Gastroesophageal sphincter (tissue), 4 donors: ENCODE data around the gene PEX10. TPM values are rescaled to one million over a fixed set of nuclear protein-coding genes. Genes with fewer than 3 reads are reported as not detected.

Experiments
- ATAC-seq: fragments of 150-250 bp; one replicate; pipeline ENCODE4 v1.9.1; 2016; ENCODE audit warnings: mild to moderate bottlenecking, moderate library complexity
- H3K27ac ChIP-seq, 4 donors: fragments of 200-600 bp; sonication (generic) in 3 of 4; 1 replicate in 3 of 4; 2 replicates in 1 of 4; pipeline ENCODE4 v1.5.1; 2016 to 2019
- H3K27me3 ChIP-seq: fragments of 200-600 bp; sonication (generic); one replicate; pipeline ENCODE4 v1.5.1; 2019
- H3K36me3 ChIP-seq, 2 donors: fragments of 200-600 bp; sonication (generic); one replicate each; pipeline ENCODE4 v1.5.1; 2019; ENCODE audit warnings: control low read depth in 1 of 2
- H3K4me1 ChIP-seq, 3 donors: fragments of 200-600 bp; sonication (generic); 1 replicate in 2 of 3; 2 replicates in 1 of 3; pipeline ENCODE4 v1.5.1; 2016 to 2019; ENCODE audit warnings: control low read depth in 2 of 3
- H3K4me3 ChIP-seq, 2 donors: fragments of 200-600 bp; sonication (generic); one replicate each; pipeline ENCODE4 v1.5.1; 2019; ENCODE audit warnings: mild to moderate bottlenecking in 1 of 2, moderate library complexity in 1 of 2
- H3K9me3 ChIP-seq, 3 donors: fragments of 200-600 bp; sonication (generic); one replicate each; pipeline ENCODE4 v1.5.1; 2017 to 2019; ENCODE audit warnings: control low read depth in 2 of 3
- EP300 ChIP-seq: sonication (generic); formaldehyde crosslinking; IDR thresholded peaks from one replicate; pipeline ENCODE4 v1.6.1; 2017; ENCODE audit warnings: antibody characterized with exemption, mild to moderate bottlenecking
- POLR2A ChIP-seq, 2 donors: fragments of 450-650 bp; IDR thresholded peaks; one replicate each; pipeline ENCODE4 v1.6.1; 2017; ENCODE audit warnings: antibody characterized with exemption in 2 of 2, mild to moderate bottlenecking in 2 of 2, moderate library complexity in 1 of 2
- POLR2AphosphoS5 ChIP-seq: sonication (generic); formaldehyde crosslinking; IDR thresholded peaks from one replicate; pipeline ENCODE4 v1.6.1; 2017; ENCODE audit warnings: antibody characterized with exemption
- WGBS, 2 donors: methylation state at CpG; one replicate each; pipeline ENCODE4 v1.1.5; 2018; ENCODE audit warnings: low coverage in 1 of 2; 5-methylcytosine and 5-hydroxymethylcytosine counted together
- total RNA-seq, 4 donors: library from RNA; depleted of rRNA; stranded (reverse); fragments of >200 nt; gene quantifications; one replicate each; pipeline ENCODE4 v1.1.0, GENCODE V29; 2016
- TF ChIP-seq, protein P1 (sequence below), 4 experiments: fragments of 200-600 bp in 2 of 4; fragments of 450-650 bp in 2 of 4; sonication (generic) in 1 of 4; IDR thresholded peaks; one replicate each; pipeline ENCODE4 v1.5.1; 2017 to 2019; ENCODE audit warnings: antibody characterized with exemption in 4 of 4, mild to moderate bottlenecking in 2 of 4, moderate library complexity in 2 of 4

Gene PEX10
- total RNA-seq, 4 donors from 2014 or later, result 18.2 to 30.0 (median 21.6) TPM

DNA sequence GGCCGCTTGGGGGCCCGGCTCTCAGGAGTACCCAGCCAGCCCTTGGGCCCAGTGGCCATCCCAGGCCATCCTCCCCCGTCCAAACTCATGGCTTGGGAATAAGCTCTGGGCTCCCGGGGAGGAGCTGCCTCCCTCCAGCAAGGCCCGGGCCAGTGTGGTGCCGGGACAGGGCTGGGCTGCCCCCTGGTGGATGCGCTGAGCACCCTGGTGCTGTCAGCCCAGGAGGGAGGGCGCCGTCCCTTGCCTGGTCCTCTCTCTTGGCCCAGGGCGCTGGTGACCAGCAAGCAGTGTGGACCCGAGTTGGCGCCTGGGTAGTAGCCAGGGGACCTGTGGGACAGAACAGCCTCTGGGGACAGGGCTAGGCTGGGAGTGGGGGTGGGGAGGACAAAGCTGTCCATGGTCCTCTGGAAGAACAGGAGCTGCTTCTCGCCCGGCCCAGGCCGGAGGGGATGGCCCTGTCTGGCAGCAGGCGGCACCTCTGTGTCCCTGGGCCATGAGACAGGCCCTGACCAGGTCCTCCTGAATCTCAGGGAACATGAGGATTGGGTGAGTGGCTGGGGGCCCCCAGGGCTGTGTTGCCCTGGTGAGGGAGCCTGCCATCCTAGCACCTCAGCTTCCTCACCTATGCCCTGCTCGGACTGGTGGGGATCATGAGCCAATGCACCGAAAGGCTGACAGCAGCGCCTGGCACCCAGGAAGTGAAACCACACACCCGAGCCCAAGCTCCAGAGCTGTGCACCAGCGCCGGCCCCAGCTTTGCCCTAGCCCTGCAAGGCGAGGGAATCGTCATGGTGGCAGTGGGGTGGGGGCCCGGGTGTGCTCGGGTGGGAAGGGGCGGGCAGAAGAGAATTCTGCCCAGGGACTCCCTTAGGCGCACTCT, 30.4 kb downstream of the PEX10 start:
- peak; percentile 95 for ATAC-seq
- H3K9me3 ChIP-seq, result no peaks in the 10 kb centered on the region
- peaks cover 0 to 8% of the 10 kb centered on the region in 2 donors for H3K36me3 ChIP-seq
- no peak overlapping the region for H3K4me3 ChIP-seq
- TF ChIP-seq POLR2A (IDR thresholded peaks at IDR 0.05), result no peak
- TF ChIP-seq, protein P1, sequence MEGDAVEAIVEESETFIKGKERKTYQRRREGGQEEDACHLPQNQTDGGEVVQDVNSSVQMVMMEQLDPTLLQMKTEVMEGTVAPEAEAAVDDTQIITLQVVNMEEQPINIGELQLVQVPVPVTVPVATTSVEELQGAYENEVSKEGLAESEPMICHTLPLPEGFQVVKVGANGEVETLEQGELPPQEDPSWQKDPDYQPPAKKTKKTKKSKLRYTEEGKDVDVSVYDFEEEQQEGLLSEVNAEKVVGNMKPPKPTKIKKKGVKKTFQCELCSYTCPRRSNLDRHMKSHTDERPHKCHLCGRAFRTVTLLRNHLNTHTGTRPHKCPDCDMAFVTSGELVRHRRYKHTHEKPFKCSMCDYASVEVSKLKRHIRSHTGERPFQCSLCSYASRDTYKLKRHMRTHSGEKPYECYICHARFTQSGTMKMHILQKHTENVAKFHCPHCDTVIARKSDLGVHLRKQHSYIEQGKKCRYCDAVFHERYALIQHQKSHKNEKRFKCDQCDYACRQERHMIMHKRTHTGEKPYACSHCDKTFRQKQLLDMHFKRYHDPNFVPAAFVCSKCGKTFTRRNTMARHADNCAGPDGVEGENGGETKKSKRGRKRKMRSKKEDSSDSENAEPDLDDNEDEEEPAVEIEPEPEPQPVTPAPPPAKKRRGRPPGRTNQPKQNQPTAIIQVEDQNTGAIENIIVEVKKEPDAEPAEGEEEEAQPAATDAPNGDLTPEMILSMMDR (IDR thresholded peaks at IDR 0.05), result peak in 3 of 4 experiments; percentile 97 to 98 (median 98)
- WGBS, 2 donors, result 100% methylated on average over 1 of the region's 28 CpGs
- peaks cover 0 to 18% (median 5%) of the 10 kb centered on the region in 3 donors for H3K4me1 ChIP-seq
- no peaks in the 10 kb centered on the region for H3K27me3 ChIP-seq
- H3K27ac ChIP-seq, result peak overlapping the region in 2 of 4 donors; percentile 42 to 52

DNA sequence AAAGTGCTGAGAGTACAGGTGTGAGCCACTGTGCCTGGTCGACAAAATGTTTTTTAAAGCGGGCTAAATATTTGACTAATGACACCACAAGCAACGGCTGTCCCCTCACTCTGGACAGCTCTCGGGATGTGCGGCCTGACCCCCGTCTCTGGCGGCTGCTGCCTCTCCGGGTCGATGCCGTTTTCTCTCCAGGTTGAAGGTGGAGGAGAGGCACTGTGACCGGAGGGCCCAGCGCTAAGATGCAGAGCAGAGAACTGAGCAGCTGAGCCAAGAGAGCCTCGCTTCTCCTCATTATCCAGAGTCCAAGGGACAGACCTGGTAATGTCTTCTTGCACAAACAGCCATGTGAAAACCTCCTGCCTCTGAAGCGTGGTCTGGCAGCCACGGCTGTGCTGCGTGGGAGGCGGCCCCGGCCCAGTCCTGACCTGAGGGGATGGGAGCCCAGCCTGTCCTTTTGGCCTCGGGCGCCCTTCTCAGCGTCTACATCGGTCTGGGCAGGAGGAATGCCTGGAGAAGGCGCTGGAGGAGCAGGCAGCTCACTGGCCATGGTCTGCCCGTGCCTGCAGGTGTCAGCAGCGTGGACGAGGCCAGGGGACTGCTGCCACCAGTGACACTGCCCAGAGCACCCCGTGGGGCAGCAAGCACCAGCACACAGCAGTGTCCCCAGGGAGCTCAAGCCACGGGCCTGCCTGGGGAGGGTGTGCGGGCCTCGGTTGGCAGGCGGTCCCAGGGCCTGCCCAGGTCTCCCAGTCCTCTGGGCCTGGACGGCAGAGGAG, 31.4 kb downstream of the PEX10 start:
- peak overlapping the region in 2 of 4 donors; percentile 42 to 52 for H3K27ac ChIP-seq
- no peaks in the 10 kb centered on the region for H3K27me3 ChIP-seq
- peak; percentile 16 for ATAC-seq
- peaks cover 0 to 3% of the 10 kb centered on the region in 2 donors for H3K36me3 ChIP-seq
- TF ChIP-seq EP300, result no peak
- TF ChIP-seq POLR2A (IDR thresholded peaks at IDR 0.05), result no peak
- TF ChIP-seq, protein P1 (IDR thresholded peaks at IDR 0.05), result no peak
- no peak for TF ChIP-seq POLR2AphosphoS5
- no peaks in the 10 kb centered on the region for H3K9me3 ChIP-seq
- H3K4me1 ChIP-seq, result peaks cover 0 to 18% (median 5%) of the 10 kb centered on the region in 3 donors
- H3K4me3 ChIP-seq, result no peak overlapping the region
- 63 to 92% methylated on average over 2 to 14 of the region's 32 CpGs for WGBS, 2 donors

DNA sequence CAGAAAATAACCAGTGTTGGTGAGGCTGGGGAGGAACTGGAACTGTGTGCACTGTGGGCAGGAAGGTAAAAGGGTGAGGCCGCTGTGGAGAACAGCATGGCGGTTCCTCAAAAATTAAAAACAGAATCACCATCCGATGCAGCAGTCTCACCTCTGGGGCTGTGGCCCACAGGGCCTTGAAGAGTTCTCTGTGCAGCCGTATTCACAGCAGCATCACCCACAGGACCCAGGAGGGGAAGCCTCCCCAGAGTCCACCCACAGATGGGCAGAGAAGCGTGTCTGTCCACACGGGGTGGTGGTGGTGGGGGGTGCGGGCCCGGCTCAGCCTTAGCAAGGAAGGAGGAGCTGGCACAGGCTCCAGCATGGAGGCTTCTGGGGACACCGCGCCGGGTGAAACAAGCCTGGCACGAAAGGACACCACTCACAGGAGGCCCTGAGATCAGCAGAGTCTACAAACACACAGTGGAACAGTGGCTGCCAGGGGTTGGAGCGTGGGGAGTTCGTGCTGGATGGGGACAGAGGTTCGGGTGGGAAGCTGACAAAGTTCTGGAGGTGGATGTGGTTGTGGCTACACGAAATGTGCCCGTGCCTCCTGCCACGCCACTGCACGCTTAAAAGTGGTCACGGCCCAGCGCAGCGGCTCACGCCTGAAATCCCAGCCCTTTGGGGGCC, 32.5 kb downstream of the PEX10 start:
- WGBS, 2 donors, result 90 to 91% methylated on average over 14 to 19 of the region's 23 CpGs
- TF ChIP-seq POLR2A (IDR thresholded peaks at IDR 0.05) (no peak), EP300 (no peak), POLR2AphosphoS5 (no peak)
- TF ChIP-seq, protein P1 (IDR thresholded peaks at IDR 0.05), result no peak
- no peaks in the 10 kb centered on the region for H3K27me3 ChIP-seq
- H3K27ac ChIP-seq, result no peak overlapping the region
- no peak for ATAC-seq
- H3K9me3 ChIP-seq, result no peaks in the 10 kb centered on the region
- H3K36me3 ChIP-seq, result peaks cover 0 to 3% of the 10 kb centered on the region in 2 donors
- H3K4me3 ChIP-seq, result no peak overlapping the region
- peaks cover 0 to 18% (median 5%) of the 10 kb centered on the region in 3 donors for H3K4me1 ChIP-seq

DNA sequence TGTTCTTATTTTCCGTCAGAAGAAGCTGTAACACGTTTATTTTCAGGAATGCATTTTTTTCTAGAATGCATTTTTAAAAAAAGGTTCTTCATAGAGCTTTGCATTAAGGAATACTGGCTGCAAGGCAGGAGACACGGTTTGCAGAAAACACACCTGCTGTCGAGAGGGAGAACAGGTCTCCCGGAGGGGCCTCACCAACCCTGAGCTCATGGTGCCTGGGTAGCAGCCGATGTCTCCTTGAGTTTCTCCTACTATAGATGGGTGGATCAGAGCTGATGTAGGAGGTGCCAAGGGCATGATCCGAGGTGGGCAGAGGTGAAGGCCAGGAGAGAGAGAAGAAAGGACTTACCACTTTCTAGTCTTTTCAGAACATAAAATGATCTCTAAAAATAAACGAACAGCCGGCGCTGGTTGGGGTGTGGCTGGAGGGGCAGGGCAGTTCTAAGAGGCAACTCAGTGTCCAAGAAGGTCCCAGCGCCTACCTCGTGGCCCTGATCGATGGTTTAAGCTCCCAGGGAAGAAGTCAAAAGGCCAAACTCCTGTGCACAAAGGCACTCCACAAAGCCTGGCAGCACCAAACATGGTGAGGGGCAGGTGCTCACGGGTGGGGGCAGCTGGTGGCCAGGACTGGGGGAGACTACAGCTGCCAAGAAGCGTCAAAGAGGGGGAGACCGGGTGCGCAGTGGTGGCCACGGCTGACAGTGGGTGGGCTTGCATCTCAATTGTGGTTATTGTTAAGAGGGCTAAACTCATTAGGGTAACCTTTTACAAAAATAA, 33.2 kb downstream of the PEX10 start:
- TF ChIP-seq EP300, result no peak
- no peak for TF ChIP-seq POLR2AphosphoS5
- Histone ChIP-seq H3K4me1 (peaks cover 0 to 18% (median 5%) of the 10 kb centered on the region in 3 donors), H3K4me3 (no peak overlapping the region), H3K9me3 (no peaks in the 10 kb centered on the region), H3K27me3 (no peaks in the 10 kb centered on the region), H3K36me3 (peaks cover 0 to 3% of the 10 kb centered on the region in 2 donors), H3K27ac (no peak overlapping the region)
- ATAC-seq, result no peak
- 80 to 85% methylated on average over 12 to 14 of the region's 18 CpGs for WGBS, 2 donors
